Calu3 (cell line): ENCODE results near the gene ERGIC1. TPM values are rescaled to one million over a fixed set of nuclear protein-coding genes. Genes with fewer than 3 reads are reported as not detected.
"Not testable (repeated sequence)": the region's sequence is repeated elsewhere in the genome, so short reads cannot be mapped to it uniquely, and the experiment has no call there.

Experiments
- BruUV-seq: library from RNA; stranded (reverse); fragments of 400-500 nt; replicated peaks from 2 replicates; lab custom pipeline; 2021; lab: Mats Ljungman, UMichigan
- CTCF ChIA-PET: fragments of 300-600 bp; sonication (Branson Sonifier 250); formaldehyde crosslinking; loops from one replicate; lab custom pipeline; 2022; ENCODE audit warnings: antibody characterized with exemption; lab: Charles Lee
- DNase-seq: peaks from one replicate; pipeline ENCODE4 v3.0.0; 2022
- H3K27ac Mint-ChIP-seq: one replicate; pipeline ENCODE4 v1.8.0; 2022; ENCODE audit warnings: mixed read lengths; ENCODE audit not compliant: unreplicated experiment
- H3K27me3 Mint-ChIP-seq: one replicate; pipeline ENCODE4 v1.8.0; 2022; ENCODE audit warnings: mixed read lengths; ENCODE audit not compliant: unreplicated experiment
- H3K36me3 Mint-ChIP-seq: one replicate; pipeline ENCODE4 v1.8.0; 2022; ENCODE audit warnings: mild to moderate bottlenecking, moderate library complexity, mixed read lengths; ENCODE audit not compliant: insufficient read depth, unreplicated experiment
- H3K4me1 Mint-ChIP-seq: one replicate; pipeline ENCODE4 v1.8.0; 2022; ENCODE audit warnings: mild to moderate bottlenecking, low read depth, mixed read lengths; ENCODE audit not compliant: unreplicated experiment
- H3K4me3 Mint-ChIP-seq: one replicate; pipeline ENCODE4 v1.8.0; 2022; ENCODE audit warnings: mild to moderate bottlenecking, low read depth, moderate library complexity, mixed read lengths; ENCODE audit not compliant: unreplicated experiment
- H3K9me3 Mint-ChIP-seq: one replicate; pipeline ENCODE4 v1.8.0; 2022; ENCODE audit warnings: low read depth, mixed read lengths; ENCODE audit not compliant: unreplicated experiment
- intact Hi-C: fragments of 100-400 bp; cut with micrococcal nuclease; formaldehyde crosslinking; loops from one replicate; pipeline ENCODE4 v1.10.0; 2022; ENCODE audit not compliant: unreplicated experiment
- total RNA-seq: library from RNA; stranded (reverse); gene quantifications from 2 replicates; pipeline ENCODE4 v1.2.3, GENCODE V29; 2022
- TF ChIP-seq, protein P1 (sequence below): fragments of 200-600 bp; IDR thresholded peaks from one replicate; pipeline ENCODE4 v1.8.0; 2022; ENCODE audit warnings: antibody characterized with exemption; ENCODE audit not compliant: unreplicated experiment

The ERGIC1 gene
- total RNA-seq, 1 experiment from 2014 or later = 235 TPM

DNA sequence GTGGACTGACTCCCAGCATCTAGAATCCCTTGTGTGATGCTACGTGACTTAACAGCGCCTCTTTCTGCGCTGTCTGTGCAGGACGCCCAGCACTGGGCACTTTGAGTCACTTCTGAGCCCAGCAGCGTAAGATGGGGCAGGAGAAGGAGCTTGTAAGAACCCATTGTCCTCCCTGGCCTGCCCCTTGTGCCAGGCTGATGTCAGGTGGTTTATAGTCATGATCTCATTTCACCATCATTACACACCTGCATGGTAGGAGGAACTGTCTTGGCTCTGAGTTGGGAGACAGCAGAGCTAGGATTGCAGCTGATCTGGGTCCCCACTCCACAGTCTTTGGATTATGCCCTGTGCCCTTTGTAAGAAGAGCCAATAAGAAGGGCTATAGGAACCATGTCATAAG is 12.2 kb downstream of the ERGIC1 start:
- intact Hi-C loops = no loop called here
- BruUV-seq = no TSS peak
- Mint-ChIP-seq H3K27me3 (no peaks in the 10 kb centered on the region), H3K36me3 (peaks cover 10% of the 10 kb centered on the region), H3K4me3 (no peak overlapping the region), H3K9me3 (no peaks in the 10 kb centered on the region), H3K4me1 (peaks cover 32% of the 10 kb centered on the region), H3K27ac (no peak overlapping the region)
- no peak for DNase-seq
- TF ChIP-seq, protein P1, sequence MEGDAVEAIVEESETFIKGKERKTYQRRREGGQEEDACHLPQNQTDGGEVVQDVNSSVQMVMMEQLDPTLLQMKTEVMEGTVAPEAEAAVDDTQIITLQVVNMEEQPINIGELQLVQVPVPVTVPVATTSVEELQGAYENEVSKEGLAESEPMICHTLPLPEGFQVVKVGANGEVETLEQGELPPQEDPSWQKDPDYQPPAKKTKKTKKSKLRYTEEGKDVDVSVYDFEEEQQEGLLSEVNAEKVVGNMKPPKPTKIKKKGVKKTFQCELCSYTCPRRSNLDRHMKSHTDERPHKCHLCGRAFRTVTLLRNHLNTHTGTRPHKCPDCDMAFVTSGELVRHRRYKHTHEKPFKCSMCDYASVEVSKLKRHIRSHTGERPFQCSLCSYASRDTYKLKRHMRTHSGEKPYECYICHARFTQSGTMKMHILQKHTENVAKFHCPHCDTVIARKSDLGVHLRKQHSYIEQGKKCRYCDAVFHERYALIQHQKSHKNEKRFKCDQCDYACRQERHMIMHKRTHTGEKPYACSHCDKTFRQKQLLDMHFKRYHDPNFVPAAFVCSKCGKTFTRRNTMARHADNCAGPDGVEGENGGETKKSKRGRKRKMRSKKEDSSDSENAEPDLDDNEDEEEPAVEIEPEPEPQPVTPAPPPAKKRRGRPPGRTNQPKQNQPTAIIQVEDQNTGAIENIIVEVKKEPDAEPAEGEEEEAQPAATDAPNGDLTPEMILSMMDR = no peak
- CTCF ChIA-PET = interaction anchor here (0.6 to 0.7 kb wide), 2 partner anchors 16 to 75 kb away, joined by 5 read pairs; partner anchors contain the start of gene DUSP1

DNA sequence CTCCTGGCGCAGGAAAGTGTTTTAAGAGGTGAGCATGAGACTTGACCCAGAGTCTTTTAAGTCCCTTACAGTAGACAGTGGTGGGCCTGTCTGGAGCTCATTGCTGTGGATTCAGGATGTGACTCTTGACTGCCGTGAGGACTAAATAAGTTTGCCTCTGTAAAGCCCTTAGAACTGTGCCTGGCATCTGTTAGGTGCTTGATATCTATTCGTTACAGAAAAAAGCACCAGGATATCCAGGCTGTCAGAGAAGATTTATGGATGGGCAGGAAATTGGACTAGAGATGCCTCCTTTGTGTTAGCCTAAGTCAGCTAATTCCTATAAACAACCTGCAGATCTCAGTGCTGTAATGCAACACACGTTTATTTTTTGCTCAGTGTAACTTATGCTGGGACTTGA is 12.6 kb downstream of the ERGIC1 start:
- H3K27ac Mint-ChIP-seq = no peak overlapping the region
- H3K4me1 Mint-ChIP-seq = peaks cover 32% of the 10 kb centered on the region
- H3K4me3 Mint-ChIP-seq = no peak overlapping the region
- intact Hi-C loops = no loop called here
- DNase-seq = no peak
- H3K9me3 Mint-ChIP-seq = no peaks in the 10 kb centered on the region
- TF ChIP-seq, protein P1 = no peak
- peaks cover 10% of the 10 kb centered on the region for H3K36me3 Mint-ChIP-seq
- CTCF ChIA-PET = interaction anchor here (0.6 to 0.7 kb wide), 2 partner anchors 17 to 75 kb away, joined by 5 read pairs; partner anchors contain the start of gene DUSP1
- BruUV-seq = no TSS peak
- H3K27me3 Mint-ChIP-seq = no peaks in the 10 kb centered on the region

DNA sequence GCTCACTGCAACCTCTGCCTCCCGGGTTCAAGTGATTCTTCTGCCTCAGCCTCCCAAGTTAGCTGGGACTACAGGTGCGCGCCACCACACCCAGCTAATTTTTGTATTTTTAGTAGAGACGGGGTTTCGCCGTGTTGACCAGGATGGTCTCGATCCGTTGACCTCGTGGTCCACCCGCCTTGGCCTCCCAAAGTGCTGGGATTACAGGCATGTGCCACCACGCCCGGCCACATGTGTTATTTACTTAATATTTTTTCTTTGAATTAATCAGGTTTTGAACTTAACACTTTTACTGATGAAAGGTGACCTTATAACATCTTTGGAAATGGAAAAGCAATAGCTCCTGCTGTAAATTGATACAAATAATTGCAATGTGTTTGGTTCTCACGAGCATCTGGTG is 13.5 kb downstream of the ERGIC1 start:
- CTCF ChIA-PET = interaction anchor here (1.0 kb wide), 1 partner anchor 75 kb away, joined by 3 read pairs; no protein-coding TSS in a partner anchor
- H3K36me3 Mint-ChIP-seq = peaks cover 11% of the 10 kb centered on the region
- intact Hi-C loops = not testable (repeated sequence)

DNA sequence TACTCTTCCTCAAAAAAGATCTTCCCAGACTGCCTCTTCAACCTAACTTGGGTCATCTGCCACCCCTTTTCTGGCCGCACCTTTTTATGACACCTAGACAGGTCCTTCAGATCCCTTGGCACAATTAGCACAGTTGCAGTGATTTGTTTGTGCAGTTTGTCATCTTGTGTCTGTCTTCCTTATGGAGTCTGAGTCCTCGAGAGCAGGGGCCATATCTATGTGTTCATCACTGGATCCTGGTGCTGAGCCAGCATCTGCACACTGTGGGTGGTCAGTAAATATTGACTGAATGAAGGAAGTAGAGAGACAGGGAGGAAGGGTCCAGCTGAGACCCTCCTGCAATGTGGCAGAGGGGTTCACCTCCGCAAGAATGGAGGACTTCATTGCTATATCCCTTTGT is 14.4 kb downstream of the ERGIC1 start:
- no peaks in the 10 kb centered on the region for H3K27me3 Mint-ChIP-seq
- DNase-seq = no peak
- peaks cover 15% of the 10 kb centered on the region for H3K36me3 Mint-ChIP-seq
- no TSS peak for BruUV-seq
- no peak overlapping the region for H3K27ac Mint-ChIP-seq
- no peaks in the 10 kb centered on the region for H3K9me3 Mint-ChIP-seq
- H3K4me3 Mint-ChIP-seq = no peak overlapping the region
- CTCF ChIA-PET = interaction anchor here (0.8 to 1.1 kb wide), 3 partner anchors 10 to 129 kb away, joined by 3 read pairs; no protein-coding TSS in a partner anchor
- H3K4me1 Mint-ChIP-seq = peaks cover 39% of the 10 kb centered on the region
- TF ChIP-seq, protein P1 = no peak
- intact Hi-C loops = no loop called here

More for the DNA sequence above, 13.5 kb downstream of the ERGIC1 start:
- not testable (repeated sequence) for DNase-seq, H3K4me3 Mint-ChIP-seq, H3K27ac Mint-ChIP-seq, BruUV-seq, H3K9me3 Mint-ChIP-seq, H3K27me3 Mint-ChIP-seq
- peaks cover 34% of the 10 kb centered on the region for H3K4me1 Mint-ChIP-seq
